ENCODE data around the gene SCARF2.
"Not testable (repeated sequence)": the region's sequence is repeated elsewhere in the genome, so short reads cannot be mapped to it uniquely, and the experiment has no call there.

SCARF2 gene

DNA sequence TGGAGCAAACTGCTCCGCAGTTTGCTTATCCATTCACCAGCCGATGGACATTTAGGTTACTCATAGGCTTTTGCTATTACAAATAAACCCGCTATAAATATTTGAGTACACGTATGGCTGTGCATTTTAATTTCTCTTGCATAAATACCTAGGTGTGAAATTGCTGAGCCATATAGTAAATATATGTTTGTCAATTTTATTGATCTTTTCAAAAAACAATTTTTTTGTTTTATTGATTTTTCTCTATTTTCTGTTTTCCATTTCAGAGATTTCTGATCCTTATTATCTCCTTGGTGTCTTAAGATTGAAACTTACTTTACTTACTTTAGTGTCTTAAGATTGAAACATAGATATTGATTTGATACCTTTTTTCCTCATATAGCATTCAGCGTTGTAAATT, 39.2 kb downstream of the SCARF2 start:
- Histone ChIP-seq H3K27ac (ENCODE audit: low read length) (no peak overlapping the region), H3K4me3 (ENCODE audit: low read length in 2 of 2) (no peak overlapping the region), H3K27me3 (ENCODE audit: control insufficient read depth in 1 of 2, insufficient read depth in 2 of 2, low read length in 2 of 2) (no peaks in the 10 kb centered on the region), H3K36me3 (ENCODE audit: control insufficient read depth in 2 of 2, insufficient read depth in 2 of 2, low read length in 2 of 2) (peaks cover 4 to 10% of the 10 kb centered on the region in 2 donors), H3K9me3 (ENCODE audit: control insufficient read depth in 2 of 2, low read length in 2 of 2) (no peaks in the 10 kb centered on the region), H3K4me1 (ENCODE audit: control insufficient read depth, insufficient read depth, low read length) (peaks cover 21% of the 10 kb centered on the region), H3K9ac (ENCODE audit: low read length in 2 of 2) (no peak overlapping the region)

DNA sequence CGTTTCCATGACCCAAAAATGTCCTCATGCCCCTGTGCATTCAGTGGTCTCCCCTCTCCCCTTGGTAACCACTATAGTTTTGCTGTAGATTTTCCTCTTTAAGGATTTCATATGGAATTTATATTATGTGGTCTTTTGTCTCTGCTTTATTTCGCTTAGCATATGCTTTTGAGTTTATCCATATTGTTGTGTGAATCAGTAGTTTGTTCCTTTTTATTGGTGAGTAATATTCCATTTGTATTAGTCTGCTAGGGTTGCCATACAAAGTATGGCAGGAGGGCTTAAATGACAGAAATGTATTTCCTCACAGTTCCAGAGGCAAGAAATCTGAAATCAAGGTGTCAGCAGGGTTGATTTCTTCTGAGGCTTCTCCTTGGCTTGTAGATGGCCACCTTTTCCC, 40.1 kb downstream of the SCARF2 start:
- H3K27me3 ChIP-seq (ENCODE audit: control insufficient read depth in 1 of 2, insufficient read depth in 2 of 2, low read length in 2 of 2) = no peaks in the 10 kb centered on the region
- no peaks in the 10 kb centered on the region for H3K9me3 ChIP-seq (ENCODE audit: control insufficient read depth in 2 of 2, low read length in 2 of 2)
- H3K4me1 ChIP-seq (ENCODE audit: control insufficient read depth, insufficient read depth, low read length) = peaks cover 23% of the 10 kb centered on the region
- peaks cover 4 to 5% of the 10 kb centered on the region in 2 donors for H3K36me3 ChIP-seq (ENCODE audit: control insufficient read depth in 2 of 2, insufficient read depth in 2 of 2, low read length in 2 of 2)
- no peak overlapping the region for H3K27ac ChIP-seq (ENCODE audit: low read length)
- no peak overlapping the region for H3K9ac ChIP-seq (ENCODE audit: low read length in 2 of 2)
- no peak overlapping the region for H3K4me3 ChIP-seq (ENCODE audit: low read length in 2 of 2)

DNA sequence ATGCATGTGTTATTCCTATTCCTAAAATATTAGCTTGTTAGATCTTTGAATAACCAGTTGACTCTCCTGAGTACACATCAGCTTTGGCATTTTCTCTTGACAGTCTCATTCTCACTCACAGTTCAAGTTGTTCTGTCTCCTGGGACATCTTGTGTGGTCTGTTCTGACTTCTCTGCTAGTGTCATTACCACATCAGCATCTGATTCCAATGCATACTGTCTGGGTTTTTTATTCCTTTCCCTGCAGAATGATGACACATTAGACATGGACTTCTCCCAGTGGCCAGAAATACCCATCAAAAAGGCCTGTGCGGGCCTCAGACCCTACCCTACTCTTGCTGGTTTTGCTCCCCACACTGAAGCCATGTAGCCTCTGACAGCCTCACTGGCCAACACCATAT, 41.0 kb downstream of the SCARF2 start:
- Histone ChIP-seq H3K9me3 (ENCODE audit: control insufficient read depth in 2 of 2, low read length in 2 of 2) (no peaks in the 10 kb centered on the region), H3K4me3 (ENCODE audit: low read length in 2 of 2) (no peak overlapping the region), H3K9ac (ENCODE audit: low read length in 2 of 2) (no peak overlapping the region), H3K4me1 (ENCODE audit: control insufficient read depth, insufficient read depth, low read length) (peaks cover 23% of the 10 kb centered on the region), H3K27me3 (ENCODE audit: control insufficient read depth in 1 of 2, insufficient read depth in 2 of 2, low read length in 2 of 2) (no peaks in the 10 kb centered on the region), H3K36me3 (ENCODE audit: control insufficient read depth in 2 of 2, insufficient read depth in 2 of 2, low read length in 2 of 2) (peaks cover 4 to 5% of the 10 kb centered on the region in 2 donors), H3K27ac (ENCODE audit: low read length) (no peak overlapping the region)

- Histone ChIP-seq H3K27ac (ENCODE audit: low read length) (no peak overlapping the region), H3K27me3 (ENCODE audit: control insufficient read depth in 1 of 2, insufficient read depth in 2 of 2, low read length in 2 of 2) (no peaks in the 10 kb centered on the region), H3K9me3 (ENCODE audit: control insufficient read depth in 2 of 2, low read length in 2 of 2) (no peaks in the 10 kb centered on the region), H3K4me3 (ENCODE audit: low read length in 2 of 2) (no peak overlapping the region), H3K9ac (ENCODE audit: low read length in 2 of 2) (no peak overlapping the region), H3K4me1 (ENCODE audit: control insufficient read depth, insufficient read depth, low read length) (peaks cover 23% of the 10 kb centered on the region), H3K36me3 (ENCODE audit: control insufficient read depth in 2 of 2, insufficient read depth in 2 of 2, low read length in 2 of 2) (peaks cover under 1 to 5% of the 10 kb centered on the region in 2 donors)
Observed at GRCh38 chr22:20395907-20396287, 41.7 kb downstream of the SCARF2 start.

- H3K9ac ChIP-seq (ENCODE audit: low read length in 2 of 2) = no peak overlapping the region
- no peaks in the 10 kb centered on the region for H3K9me3 ChIP-seq (ENCODE audit: control insufficient read depth in 2 of 2, low read length in 2 of 2)
- no peak overlapping the region for H3K27ac ChIP-seq (ENCODE audit: low read length)
- H3K36me3 ChIP-seq (ENCODE audit: control insufficient read depth in 2 of 2, insufficient read depth in 2 of 2, low read length in 2 of 2) = peaks cover 0 to under 1% of the 10 kb centered on the region in 2 donors
- peaks cover 23% of the 10 kb centered on the region for H3K4me1 ChIP-seq (ENCODE audit: control insufficient read depth, insufficient read depth, low read length)
- no peaks in the 10 kb centered on the region for H3K27me3 ChIP-seq (ENCODE audit: control insufficient read depth in 1 of 2, insufficient read depth in 2 of 2, low read length in 2 of 2)
- peak overlapping the region; percentile 83 to 90 for H3K4me3 ChIP-seq (ENCODE audit: low read length in 2 of 2)
Observed at GRCh38 chr22:20395181-20395906, 42.3 kb downstream of the SCARF2 start.

- Histone ChIP-seq H3K4me1 (ENCODE audit: control insufficient read depth, insufficient read depth, low read length) (peaks cover 23% of the 10 kb centered on the region), H3K36me3 (ENCODE audit: control insufficient read depth in 2 of 2, insufficient read depth in 2 of 2, low read length in 2 of 2) (no peaks in the 10 kb centered on the region), H3K9me3 (ENCODE audit: control insufficient read depth in 2 of 2, low read length in 2 of 2) (no peaks in the 10 kb centered on the region), H3K9ac (ENCODE audit: low read length in 2 of 2) (peak within 1 kb of the TSS; percentile 72 to 78), H3K27ac (ENCODE audit: low read length) (peak within 1 kb of the TSS; percentile 64), H3K27me3 (ENCODE audit: control insufficient read depth in 1 of 2, insufficient read depth in 2 of 2, low read length in 2 of 2) (no peaks in the 10 kb centered on the region), H3K4me3 (ENCODE audit: low read length in 2 of 2) (peak within 1 kb of the TSS; percentile 83 to 90)
Observed at GRCh38 chr22:20393705-20394476, 43.7 kb downstream of the SCARF2 start, which contains the start of gene ZNF74. Gene ZNF74 (plus strand): TSS chr22:20394151. CDS start chr22:20394629, 478 bp downstream.

- no peaks in the 10 kb centered on the region for H3K27me3 ChIP-seq (ENCODE audit: control insufficient read depth in 1 of 2, insufficient read depth in 2 of 2, low read length in 2 of 2)
- peak overlapping the region; percentile 64 for H3K27ac ChIP-seq (ENCODE audit: low read length)
- H3K4me3 ChIP-seq (ENCODE audit: low read length in 2 of 2) = peak overlapping the region; percentile 83 to 90
- H3K4me1 ChIP-seq (ENCODE audit: control insufficient read depth, insufficient read depth, low read length) = peaks cover 23% of the 10 kb centered on the region
- no peaks in the 10 kb centered on the region for H3K36me3 ChIP-seq (ENCODE audit: control insufficient read depth in 2 of 2, insufficient read depth in 2 of 2, low read length in 2 of 2)
- peak overlapping the region; percentile 72 to 78 for H3K9ac ChIP-seq (ENCODE audit: low read length in 2 of 2)
- no peaks in the 10 kb centered on the region for H3K9me3 ChIP-seq (ENCODE audit: control insufficient read depth in 2 of 2, low read length in 2 of 2)
Observed at GRCh38 chr22:20392983-20393704, 44.5 kb downstream of the SCARF2 start.

DNA sequence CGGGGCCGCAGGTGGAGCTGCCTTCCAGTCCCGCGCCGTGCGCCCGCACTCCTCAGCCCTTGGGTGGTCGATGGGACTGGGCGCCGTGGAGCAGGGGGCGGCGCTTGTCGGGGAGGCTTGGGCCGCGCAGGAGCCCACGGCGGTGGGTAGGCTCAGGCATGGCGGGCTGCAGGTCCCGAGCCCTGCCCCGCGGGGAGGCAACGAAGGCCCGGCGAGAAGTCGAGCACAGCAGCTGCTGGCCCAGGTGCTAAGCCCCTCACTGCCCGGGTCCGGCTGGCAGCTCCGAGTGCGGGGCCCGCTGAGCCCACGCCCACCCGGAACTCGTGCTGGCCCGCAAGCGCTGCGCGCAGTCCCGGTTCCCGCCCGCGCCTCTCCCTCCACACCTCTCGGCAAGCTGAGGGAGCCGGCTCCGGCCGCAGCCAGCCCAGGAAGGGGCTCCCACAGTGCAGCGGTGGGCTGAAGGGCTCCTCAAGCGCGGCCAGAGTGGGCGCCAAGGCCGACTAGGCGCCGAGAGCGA, 45.2 kb downstream of the SCARF2 start:
- H3K27ac ChIP-seq (ENCODE audit: low read length); H3K27me3 ChIP-seq (ENCODE audit: control insufficient read depth in 1 of 2, insufficient read depth in 2 of 2, low read length in 2 of 2); H3K4me3 ChIP-seq (ENCODE audit: low read length in 2 of 2); H3K9me3 ChIP-seq (ENCODE audit: control insufficient read depth in 2 of 2, low read length in 2 of 2); H3K9ac ChIP-seq (ENCODE audit: low read length in 2 of 2); H3K36me3 ChIP-seq (ENCODE audit: control insufficient read depth in 2 of 2, insufficient read depth in 2 of 2, low read length in 2 of 2): not testable (repeated sequence)
- H3K4me1 ChIP-seq (ENCODE audit: control insufficient read depth, insufficient read depth, low read length) = peaks cover 23% of the 10 kb centered on the region

GRCh38 chr22:20391222-20391621, 46.4 kb downstream of the SCARF2 start:
- Histone ChIP-seq H3K27ac (ENCODE audit: low read length) (no peak overlapping the region), H3K4me3 (ENCODE audit: low read length in 2 of 2) (no peak overlapping the region), H3K4me1 (ENCODE audit: control insufficient read depth, insufficient read depth, low read length) (peaks cover 18% of the 10 kb centered on the region), H3K36me3 (ENCODE audit: control insufficient read depth in 2 of 2, insufficient read depth in 2 of 2, low read length in 2 of 2) (no peaks in the 10 kb centered on the region), H3K9ac (ENCODE audit: low read length in 2 of 2) (no peak overlapping the region), H3K9me3 (ENCODE audit: control insufficient read depth in 2 of 2, low read length in 2 of 2) (no peaks in the 10 kb centered on the region), H3K27me3 (ENCODE audit: control insufficient read depth in 1 of 2, insufficient read depth in 2 of 2, low read length in 2 of 2) (no peaks in the 10 kb centered on the region)

DNA sequence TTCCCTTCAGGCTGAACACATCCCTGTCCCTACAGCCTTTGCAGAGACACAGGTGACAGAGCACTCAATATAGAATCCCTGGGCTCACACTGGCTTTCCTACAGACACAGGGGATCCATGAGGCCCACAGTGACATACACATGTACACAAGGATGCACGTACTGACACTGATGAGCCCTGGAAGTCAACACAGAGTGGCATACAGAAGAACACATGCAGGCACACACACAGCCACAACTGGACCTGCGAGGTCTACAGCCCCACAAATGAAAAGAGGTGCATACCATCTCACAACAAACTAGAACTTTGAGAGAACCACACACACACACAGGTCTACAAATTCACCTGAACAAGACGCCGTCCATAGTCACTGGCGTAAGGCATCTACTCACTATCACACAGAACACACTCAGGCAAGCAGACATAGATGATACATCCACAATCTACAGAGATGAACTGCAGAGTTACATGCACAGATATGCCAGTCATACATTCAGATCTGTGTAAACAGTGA, 47.2 kb downstream of the SCARF2 start:
- no peaks in the 10 kb centered on the region for H3K27me3 ChIP-seq (ENCODE audit: control insufficient read depth in 1 of 2, insufficient read depth in 2 of 2, low read length in 2 of 2)
- no peak overlapping the region for H3K27ac ChIP-seq (ENCODE audit: low read length)
- no peaks in the 10 kb centered on the region for H3K9me3 ChIP-seq (ENCODE audit: control insufficient read depth in 2 of 2, low read length in 2 of 2)
- H3K4me3 ChIP-seq (ENCODE audit: low read length in 2 of 2) = no peak overlapping the region
- H3K9ac ChIP-seq (ENCODE audit: low read length in 2 of 2) = no peak overlapping the region
- H3K36me3 ChIP-seq (ENCODE audit: control insufficient read depth in 2 of 2, insufficient read depth in 2 of 2, low read length in 2 of 2) = no peaks in the 10 kb centered on the region
- H3K4me1 ChIP-seq (ENCODE audit: control insufficient read depth, insufficient read depth, low read length) = peaks cover 14% of the 10 kb centered on the region

Measured in stomach smooth muscle (tissue), 2 donors.